Activated T-helper 2 cell treated with anti-CD3 and anti-CD28 coated beads, Interferon-gamma antibody, Interleukin-2, Interleukin-4, amounts not matched to agents 10 μg/mL and 5 μg/mL and 100 μg/mL, durations not matched to agents 14 hours and 24 hours and 36 hours (primary cell): ENCODE data around the gene CACNB4. TPM values are rescaled to one million over a fixed set of nuclear protein-coding genes. Genes with fewer than 3 reads are reported as not detected.
"Not testable (repeated sequence)": the region's sequence is repeated elsewhere in the genome, so short reads cannot be mapped to it uniquely, and the experiment has no call there.

Source experiments
- DNase-seq: peaks from one replicate; pipeline ENCODE4 v3.0.0; 2021; ENCODE audit warnings: low spot score
- H3K27ac Mint-ChIP-seq: one replicate; pipeline ENCODE4 v1.8.0; 2021; ENCODE audit warnings: mixed read lengths
- H3K27me3 Mint-ChIP-seq: one replicate; pipeline ENCODE4 v1.8.0; 2021; ENCODE audit warnings: low read depth, mixed read lengths
- H3K36me3 Mint-ChIP-seq: one replicate; pipeline ENCODE4 v1.8.0; 2021; ENCODE audit warnings: low read depth, mixed read lengths
- H3K4me1 Mint-ChIP-seq: one replicate; pipeline ENCODE4 v1.8.0; 2021; ENCODE audit warnings: low read depth, mixed read lengths
- H3K4me3 Mint-ChIP-seq: one replicate; pipeline ENCODE4 v1.8.0; 2021; ENCODE audit warnings: low read depth, mild to moderate bottlenecking, moderate library complexity, mixed read lengths
- H3K9me3 Mint-ChIP-seq: one replicate; pipeline ENCODE4 v1.8.0; 2021; ENCODE audit warnings: mixed read lengths
- intact Hi-C: fragments of 100-400 bp; cut with micrococcal nuclease; formaldehyde crosslinking; loops from one replicate; pipeline ENCODE4 v1.15.1; 2023
- total RNA-seq: library from RNA; stranded (reverse); gene quantifications from 2 replicates; pipeline ENCODE4 v1.2.3, GENCODE V29; 2022

CACNB4 gene
- total RNA-seq, 1 donor from 2014 or later = 0.23 TPM

GRCh38 chr2:151875631-151876030 is 223.2 kb downstream of the CACNB4 start:
- H3K36me3 Mint-ChIP-seq, H3K27ac Mint-ChIP-seq, DNase-seq, intact Hi-C loops, H3K4me3 Mint-ChIP-seq, H3K27me3 Mint-ChIP-seq, H3K4me1 Mint-ChIP-seq, H3K9me3 Mint-ChIP-seq: not testable (repeated sequence)

GRCh38 chr2:151872463-151872862 is 226.4 kb downstream of the CACNB4 start:
- no peaks in the 10 kb centered on the region for H3K36me3 Mint-ChIP-seq
- no peaks in the 10 kb centered on the region for H3K9me3 Mint-ChIP-seq
- no peak overlapping the region for H3K27ac Mint-ChIP-seq
- intact Hi-C loops = no loop called here
- no peaks in the 10 kb centered on the region for H3K4me1 Mint-ChIP-seq
- peaks cover 10% of the 10 kb centered on the region for H3K27me3 Mint-ChIP-seq
- no peak overlapping the region for H3K4me3 Mint-ChIP-seq
- no peak for DNase-seq

- Mint-ChIP-seq H3K27me3 (peaks cover 11% of the 10 kb centered on the region), H3K4me1 (no peaks in the 10 kb centered on the region), H3K9me3 (no peaks in the 10 kb centered on the region), H3K36me3 (no peaks in the 10 kb centered on the region), H3K27ac (no peak overlapping the region), H3K4me3 (no peak overlapping the region)
- no peak for DNase-seq
- intact Hi-C loops = no loop called here
Observed at GRCh38 chr2:151869291-151869690, 229.6 kb downstream of the CACNB4 start.

- Mint-ChIP-seq H3K4me3 (no peak overlapping the region), H3K9me3 (no peaks in the 10 kb centered on the region), H3K36me3 (no peaks in the 10 kb centered on the region), H3K27me3 (peaks cover 5% of the 10 kb centered on the region), H3K27ac (no peak overlapping the region), H3K4me1 (no peaks in the 10 kb centered on the region)
- intact Hi-C loops = no loop called here
- DNase-seq = no peak
Observed at GRCh38 chr2:151862700-151863099, 236.1 kb downstream of the CACNB4 start.

GRCh38 chr2:151861174-151861573 is 237.7 kb downstream of the CACNB4 start:
- intact Hi-C loops = no loop called here
- peaks cover 1% of the 10 kb centered on the region for H3K27me3 Mint-ChIP-seq

GRCh38 chr2:151860613-151861146 is 238.2 kb downstream of the CACNB4 start:
- peaks cover 1% of the 10 kb centered on the region for H3K27me3 Mint-ChIP-seq
- H3K4me1 Mint-ChIP-seq = no peaks in the 10 kb centered on the region
- no peaks in the 10 kb centered on the region for H3K36me3 Mint-ChIP-seq
- H3K4me3 Mint-ChIP-seq = no peak overlapping the region
- intact Hi-C loops = no loop called here
- no peak overlapping the region for H3K27ac Mint-ChIP-seq
- DNase-seq = no peak
- H3K9me3 Mint-ChIP-seq = no peaks in the 10 kb centered on the region

More at GRCh38 chr2:151861174-151861573, 237.7 kb downstream of the CACNB4 start:
- DNase-seq = no peak
- Mint-ChIP-seq H3K36me3 (no peaks in the 10 kb centered on the region), H3K9me3 (no peaks in the 10 kb centered on the region), H3K4me1 (no peaks in the 10 kb centered on the region), H3K4me3 (no peak overlapping the region), H3K27ac (no peak overlapping the region)

GRCh38 chr2:151860210-151860609 is 238.6 kb downstream of the CACNB4 start:
- no peak overlapping the region for H3K27ac Mint-ChIP-seq
- intact Hi-C loops = no loop called here
- no peak overlapping the region for H3K4me3 Mint-ChIP-seq
- H3K36me3 Mint-ChIP-seq = no peaks in the 10 kb centered on the region
- no peaks in the 10 kb centered on the region for H3K9me3 Mint-ChIP-seq
- no peak for DNase-seq
- H3K4me1 Mint-ChIP-seq = no peaks in the 10 kb centered on the region
- peaks cover 1% of the 10 kb centered on the region for H3K27me3 Mint-ChIP-seq

GRCh38 chr2:151857650-151858049 is 241.2 kb downstream of the CACNB4 start:
- H3K36me3 Mint-ChIP-seq = no peaks in the 10 kb centered on the region
- no peaks in the 10 kb centered on the region for H3K9me3 Mint-ChIP-seq
- DNase-seq = no peak
- H3K4me3 Mint-ChIP-seq = no peak overlapping the region
- H3K4me1 Mint-ChIP-seq = peaks cover 3% of the 10 kb centered on the region
- H3K27me3 Mint-ChIP-seq = no peaks in the 10 kb centered on the region
- H3K27ac Mint-ChIP-seq = no peak overlapping the region
- intact Hi-C loops = no loop called here

GRCh38 chr2:151855111-151855510 is 243.7 kb downstream of the CACNB4 start:
- Mint-ChIP-seq H3K36me3 (no peaks in the 10 kb centered on the region), H3K9me3 (no peaks in the 10 kb centered on the region), H3K4me1 (peaks cover 3% of the 10 kb centered on the region), H3K27me3 (no peaks in the 10 kb centered on the region), H3K27ac (no peak overlapping the region), H3K4me3 (no peak overlapping the region)
- intact Hi-C loops = no loop called here
- no peak for DNase-seq

GRCh38 chr2:151853070-151853758 is 245.6 kb downstream of the CACNB4 start:
- Mint-ChIP-seq H3K27ac (no peak overlapping the region), H3K4me1 (peaks cover 3% of the 10 kb centered on the region), H3K36me3 (no peaks in the 10 kb centered on the region), H3K4me3 (no peak overlapping the region), H3K9me3 (no peaks in the 10 kb centered on the region), H3K27me3 (peaks cover 8% of the 10 kb centered on the region)
- no peak for DNase-seq
- intact Hi-C loops = no loop called here

GRCh38 chr2:151852260-151853069 is 246.4 kb downstream of the CACNB4 start:
- Mint-ChIP-seq H3K36me3 (no peaks in the 10 kb centered on the region), H3K27ac (no peak overlapping the region), H3K4me1 (peaks cover 3% of the 10 kb centered on the region), H3K4me3 (no peak overlapping the region), H3K9me3 (no peaks in the 10 kb centered on the region), H3K27me3 (peaks cover 14% of the 10 kb centered on the region)
- intact Hi-C loops = no loop called here
- no peak for DNase-seq

GRCh38 chr2:151851761-151852160 is 247.1 kb downstream of the CACNB4 start:
- intact Hi-C loops = no loop called here
- no peaks in the 10 kb centered on the region for H3K9me3 Mint-ChIP-seq
- H3K27ac Mint-ChIP-seq = no peak overlapping the region
- H3K4me3 Mint-ChIP-seq = no peak overlapping the region
- H3K36me3 Mint-ChIP-seq = no peaks in the 10 kb centered on the region
- DNase-seq = no peak
- H3K4me1 Mint-ChIP-seq = peaks cover 3% of the 10 kb centered on the region
- H3K27me3 Mint-ChIP-seq = peaks cover 14% of the 10 kb centered on the region

GRCh38 chr2:151849413-151850010 is 249.3 kb downstream of the CACNB4 start:
- no peak for DNase-seq
- Mint-ChIP-seq H3K4me1 (peaks cover 3% of the 10 kb centered on the region), H3K9me3 (no peaks in the 10 kb centered on the region), H3K27ac (no peak overlapping the region), H3K4me3 (no peak overlapping the region), H3K27me3 (peaks cover 17% of the 10 kb centered on the region), H3K36me3 (no peaks in the 10 kb centered on the region)
- intact Hi-C loops = no loop called here
